ENCODE results near the gene FOXA3.

GRCh38 chr19:45824531-45825262 is 39.4 kb upstream of the FOXA3 start:
- TF ChIP-seq CTCF (IDR thresholded peaks at IDR 0.05; ENCODE audit: insufficient read depth, low read length, poor library complexity, severe bottlenecking) = no peak
- no peak for TF ChIP-seq EZH2phosphoT487 (conservative IDR thresholded peaks at IDR 0.05; ENCODE audit: low read length)
